Astrocyte (in vitro differentiated cells and primary cell): ENCODE results near the gene SERPINB6. TPM values are rescaled to one million over a fixed set of nuclear protein-coding genes. Genes with fewer than 3 reads are reported as not detected.

Source experiments
- DNase-seq: peaks from one replicate; pipeline ENCODE4 v3.0.0-alpha.2; 2010; ENCODE audit warnings: low read depth
- FAIRE-seq: peaks from 2 replicates; lab custom pipeline; 2011; peaks lifted over from hg19 to GRCh38; lab: Jason Lieb, UNC
- H2AFZ ChIP-seq: 2 replicates; pipeline ENCODE4 v1.6.0; 2012; ENCODE audit warnings: low read depth, low read length, inconsistent platforms
- H3K27ac ChIP-seq: 2 replicates; pipeline ENCODE4 v1.5.1; 2011; ENCODE audit warnings: low read depth, low read length, inconsistent platforms
- H3K27me3 ChIP-seq: 2 replicates; pipeline ENCODE4 v1.6.0; 2011; ENCODE audit warnings: low read length, inconsistent platforms; ENCODE audit not compliant: insufficient read depth
- H3K36me3 ChIP-seq: 2 replicates; pipeline ENCODE4 v1.5.1; 2011; ENCODE audit warnings: low read length, inconsistent platforms; ENCODE audit not compliant: insufficient read depth
- H3K4me1 ChIP-seq: 2 replicates; pipeline ENCODE4 v1.5.1; 2011; ENCODE audit warnings: low read length, inconsistent platforms; ENCODE audit not compliant: insufficient read depth
- H3K4me2 ChIP-seq: 2 replicates; pipeline ENCODE4 v1.6.0; 2012; ENCODE audit warnings: low read length, inconsistent platforms
- H3K4me3 ChIP-seq: 2 replicates; pipeline ENCODE4 v1.5.1; 2011; ENCODE audit warnings: low read depth, mild to moderate bottlenecking, low read length, inconsistent platforms; ENCODE audit not compliant: insufficient read depth
- H3K79me2 ChIP-seq: 2 replicates; pipeline ENCODE4 v1.6.0; 2012; ENCODE audit warnings: mild to moderate bottlenecking, low read length, inconsistent platforms; ENCODE audit not compliant: insufficient read depth
- H3K9ac ChIP-seq: 2 replicates; pipeline ENCODE4 v1.6.0; 2012; ENCODE audit warnings: mild to moderate bottlenecking, low read length, inconsistent platforms
- H3K9me3 ChIP-seq: 2 replicates; pipeline ENCODE4 v1.5.1; 2012; ENCODE audit warnings: low read depth, mild to moderate bottlenecking, low read length, inconsistent platforms; ENCODE audit not compliant: insufficient read depth
- H4K20me1 ChIP-seq: 2 replicates; pipeline ENCODE4 v1.6.0; 2012; ENCODE audit warnings: low read length, inconsistent platforms; ENCODE audit not compliant: insufficient read depth
- H3K27ac Mint-ChIP-seq: one replicate; pipeline ENCODE4 v1.8.0; 2021; ENCODE audit warnings: mild to moderate bottlenecking, mixed read lengths; ENCODE audit not compliant: unreplicated experiment
- H3K27me3 Mint-ChIP-seq: one replicate; pipeline ENCODE4 v1.8.0; 2021; ENCODE audit warnings: low read depth, mixed read lengths; ENCODE audit not compliant: unreplicated experiment
- H3K36me3 Mint-ChIP-seq: one replicate; pipeline ENCODE4 v1.8.0; 2021; ENCODE audit warnings: low read depth, mixed read lengths; ENCODE audit not compliant: unreplicated experiment
- H3K4me1 Mint-ChIP-seq: one replicate; pipeline ENCODE4 v1.8.0; 2021; ENCODE audit warnings: low read depth, mixed read lengths; ENCODE audit not compliant: unreplicated experiment
- H3K4me3 Mint-ChIP-seq: one replicate; pipeline ENCODE4 v1.8.0; 2021; ENCODE audit warnings: mild to moderate bottlenecking, moderate library complexity, mixed read lengths; ENCODE audit not compliant: unreplicated experiment
- H3K9me3 Mint-ChIP-seq: one replicate; pipeline ENCODE4 v1.8.0; 2021; ENCODE audit warnings: mild to moderate bottlenecking, mixed read lengths; ENCODE audit not compliant: unreplicated experiment
- EZH2 ChIP-seq: IDR thresholded peaks from 2 replicates; pipeline ENCODE4 v1.6.1; 2012; ENCODE audit warnings: mild to moderate bottlenecking, low read length, inconsistent platforms; ENCODE audit not compliant: insufficient read depth
- total RNA-seq: library from RNA; stranded (reverse); gene quantifications from 2 replicates; pipeline ENCODE4 v1.2.1, GENCODE V29; 2021
- TF ChIP-seq, protein P1 (sequence below): IDR thresholded peaks from 2 replicates; pipeline ENCODE4 v1.5.1; 2011; ENCODE audit warnings: low read depth, mild to moderate bottlenecking, inconsistent platforms, low read length, moderate library complexity; ENCODE audit not compliant: insufficient read depth

SERPINB6 gene
- total RNA-seq, 1 donor from 2014 or later: 68.4 TPM

DNA sequence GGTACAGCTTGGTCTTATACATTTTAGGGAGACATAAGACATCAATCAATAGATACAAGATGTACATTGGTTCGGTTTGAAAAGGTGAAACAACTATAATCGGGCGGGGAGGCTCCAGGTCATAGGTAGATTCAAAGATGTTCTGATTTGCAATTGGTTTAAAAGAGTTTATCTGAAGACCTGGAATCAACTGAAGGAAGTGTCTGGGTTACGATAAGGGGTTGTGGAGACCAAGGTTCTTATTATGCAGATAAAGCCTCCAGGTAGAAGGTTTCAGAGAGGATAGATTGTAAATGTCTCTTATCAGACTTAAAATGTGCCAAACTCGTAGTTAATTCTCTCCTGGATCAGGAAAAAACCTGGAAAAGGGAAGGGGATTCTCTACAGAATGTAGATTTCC, 5.9 kb upstream of the SERPINB6 start:
- FAIRE-seq (no peak), DNase-seq (no peak)
- Histone ChIP-seq H4K20me1 (no peaks in the 10 kb centered on the region), H3K9ac (peak overlapping the region; percentile 76), H3K27me3 (no peaks in the 10 kb centered on the region), H3K27ac (peak overlapping the region; percentile 90), H3K4me3 (no peak overlapping the region), H3K9me3 (no peaks in the 10 kb centered on the region), H3K36me3 (no peaks in the 10 kb centered on the region), H3K4me1 (peaks cover 24% of the 10 kb centered on the region), H3K4me2 (peak overlapping the region; percentile 76), H2AFZ (no peak overlapping the region), H3K79me2 (no peaks in the 10 kb centered on the region)
- TF ChIP-seq EZH2: no peak
- TF ChIP-seq, protein P1, sequence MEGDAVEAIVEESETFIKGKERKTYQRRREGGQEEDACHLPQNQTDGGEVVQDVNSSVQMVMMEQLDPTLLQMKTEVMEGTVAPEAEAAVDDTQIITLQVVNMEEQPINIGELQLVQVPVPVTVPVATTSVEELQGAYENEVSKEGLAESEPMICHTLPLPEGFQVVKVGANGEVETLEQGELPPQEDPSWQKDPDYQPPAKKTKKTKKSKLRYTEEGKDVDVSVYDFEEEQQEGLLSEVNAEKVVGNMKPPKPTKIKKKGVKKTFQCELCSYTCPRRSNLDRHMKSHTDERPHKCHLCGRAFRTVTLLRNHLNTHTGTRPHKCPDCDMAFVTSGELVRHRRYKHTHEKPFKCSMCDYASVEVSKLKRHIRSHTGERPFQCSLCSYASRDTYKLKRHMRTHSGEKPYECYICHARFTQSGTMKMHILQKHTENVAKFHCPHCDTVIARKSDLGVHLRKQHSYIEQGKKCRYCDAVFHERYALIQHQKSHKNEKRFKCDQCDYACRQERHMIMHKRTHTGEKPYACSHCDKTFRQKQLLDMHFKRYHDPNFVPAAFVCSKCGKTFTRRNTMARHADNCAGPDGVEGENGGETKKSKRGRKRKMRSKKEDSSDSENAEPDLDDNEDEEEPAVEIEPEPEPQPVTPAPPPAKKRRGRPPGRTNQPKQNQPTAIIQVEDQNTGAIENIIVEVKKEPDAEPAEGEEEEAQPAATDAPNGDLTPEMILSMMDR: no peak
- Mint-ChIP-seq H3K27ac (peak overlapping the region; percentile 48), H3K36me3 (no peaks in the 10 kb centered on the region), H3K9me3 (no peaks in the 10 kb centered on the region), H3K27me3 (peaks cover 6% of the 10 kb centered on the region), H3K4me3 (no peak overlapping the region), H3K4me1 (peaks cover 21% of the 10 kb centered on the region)

- no peak overlapping the region for H3K4me3 Mint-ChIP-seq
- Histone ChIP-seq H3K4me3 (no peak overlapping the region), H3K9ac (peak overlapping the region; percentile 76), H4K20me1 (no peaks in the 10 kb centered on the region), H3K4me1 (peaks cover 31% of the 10 kb centered on the region), H3K27ac (peak overlapping the region; percentile 90), H2AFZ (peak overlapping the region; percentile 74), H3K79me2 (peaks cover 1% of the 10 kb centered on the region), H3K27me3 (no peaks in the 10 kb centered on the region), H3K9me3 (no peaks in the 10 kb centered on the region), H3K4me2 (peak overlapping the region; percentile 76), H3K36me3 (no peaks in the 10 kb centered on the region)
- no peaks in the 10 kb centered on the region for H3K9me3 Mint-ChIP-seq
- H3K27me3 Mint-ChIP-seq: peaks cover 6% of the 10 kb centered on the region
- FAIRE-seq: peak; percentile 34
- no peaks in the 10 kb centered on the region for H3K36me3 Mint-ChIP-seq
- peak; percentile 84 for DNase-seq
- TF ChIP-seq, protein P1: no peak
- no peak for TF ChIP-seq EZH2
- H3K27ac Mint-ChIP-seq: peak overlapping the region; percentile 75
- H3K4me1 Mint-ChIP-seq: peaks cover 23% of the 10 kb centered on the region
Measured at GRCh38 chr6:2976571-2977085, 5.3 kb upstream of the SERPINB6 start.

DNA sequence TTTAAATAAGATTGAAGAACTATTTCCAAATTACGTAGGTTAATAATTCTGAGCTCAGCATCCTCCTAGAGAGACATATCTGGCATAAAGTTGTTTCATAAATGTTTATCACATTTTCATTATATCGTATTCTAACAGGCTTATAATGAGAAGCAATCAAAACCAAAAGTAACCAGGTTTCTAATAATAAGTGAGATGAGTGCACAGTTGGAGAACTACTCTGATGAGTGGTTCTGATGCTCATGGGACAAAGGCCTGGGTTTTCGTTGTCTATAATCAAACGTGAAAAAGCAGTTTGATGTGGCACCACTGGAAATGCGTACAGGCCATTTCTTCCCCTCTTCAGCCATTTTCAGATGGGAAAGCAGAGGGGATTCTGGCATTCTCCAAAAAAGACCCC, 4.7 kb upstream of the SERPINB6 start:
- Histone ChIP-seq H3K36me3 (no peaks in the 10 kb centered on the region), H3K79me2 (peaks cover 3% of the 10 kb centered on the region), H3K4me3 (no peak overlapping the region), H4K20me1 (no peaks in the 10 kb centered on the region), H3K27ac (peak overlapping the region; percentile 90), H3K9ac (peak overlapping the region; percentile 76), H2AFZ (no peak overlapping the region), H3K4me1 (peaks cover 32% of the 10 kb centered on the region), H3K27me3 (no peaks in the 10 kb centered on the region), H3K9me3 (no peaks in the 10 kb centered on the region), H3K4me2 (peak overlapping the region; percentile 76)
- Mint-ChIP-seq H3K36me3 (no peaks in the 10 kb centered on the region), H3K9me3 (no peaks in the 10 kb centered on the region), H3K27me3 (peaks cover 2% of the 10 kb centered on the region), H3K4me1 (peaks cover 23% of the 10 kb centered on the region), H3K27ac (peak overlapping the region; percentile 75), H3K4me3 (no peak overlapping the region)
- FAIRE-seq: no peak
- DNase-seq: no peak
- no peak for TF ChIP-seq EZH2
- TF ChIP-seq, protein P1: no peak
